HG03571 (cell line): Measurements from ENCODE around the gene RBM8A.

ENCODE experiments used
- ATAC-seq: cut with Tn5 transposase; IDR thresholded peaks from one replicate; pipeline ENCODE4 v1.9.1; 2021; ENCODE audit not compliant: unreplicated experiment

Gene RBM8A

DNA sequence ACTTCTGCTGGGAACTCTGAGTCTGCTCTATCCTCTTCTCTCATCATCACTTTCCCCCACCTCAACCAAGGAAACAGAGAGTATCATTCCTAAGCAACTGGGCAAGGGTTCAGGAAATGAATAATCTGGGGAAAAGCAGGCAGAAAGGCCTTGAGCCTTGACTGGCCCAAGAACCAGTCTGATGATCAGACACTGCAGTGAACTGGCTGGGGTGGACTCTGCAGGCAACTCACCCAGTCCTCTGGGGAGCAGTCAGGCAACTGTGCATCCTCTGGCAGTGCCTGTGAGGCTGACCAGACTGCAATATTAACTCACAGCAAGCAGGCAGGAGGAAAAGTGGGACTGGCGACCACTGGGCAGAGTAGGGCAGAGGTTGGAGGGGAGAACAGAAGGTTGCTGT lies 42.6 kb downstream of the RBM8A start:
- ATAC-seq, result no peak

DNA sequence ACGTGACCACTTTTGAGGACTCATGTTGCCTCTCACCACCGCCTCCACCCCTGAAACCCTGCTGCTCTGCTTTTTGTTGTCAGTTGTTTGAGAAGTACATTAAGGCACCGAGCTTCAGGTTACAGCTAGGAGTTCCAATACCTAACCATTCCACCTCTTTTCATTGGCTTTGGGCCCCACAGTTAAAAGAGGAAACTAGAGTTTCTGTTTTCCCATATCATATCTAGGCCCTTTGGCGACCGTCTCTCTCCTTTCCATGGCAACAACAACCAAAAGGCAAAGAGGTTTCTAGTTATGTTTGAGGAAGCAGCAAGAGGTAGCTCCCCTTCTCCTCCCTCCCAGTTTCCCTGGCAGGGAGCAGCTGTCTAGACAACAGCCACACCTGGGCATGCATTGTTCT lies 47.5 kb downstream of the RBM8A start:
- no peak for ATAC-seq

DNA sequence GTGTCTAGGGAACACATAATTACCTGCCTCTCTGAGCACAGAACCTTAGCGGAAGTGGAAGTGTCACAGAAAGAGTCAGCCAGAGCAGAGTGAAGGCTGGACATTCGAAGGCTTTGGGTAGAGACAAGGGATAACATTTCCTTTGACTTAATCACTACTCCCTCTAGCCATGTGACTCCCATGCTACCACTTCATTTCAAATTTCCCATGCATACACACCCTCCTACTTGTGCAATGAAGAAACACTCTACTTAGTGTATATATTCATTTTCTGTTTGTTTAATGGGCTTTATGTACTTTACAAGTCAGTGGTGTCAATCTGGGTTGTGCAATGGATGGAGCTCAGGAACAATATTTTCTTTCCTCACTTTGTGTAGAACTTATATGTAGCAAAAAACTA lies 48.6 kb downstream of the RBM8A start:
- ATAC-seq, result no peak

DNA sequence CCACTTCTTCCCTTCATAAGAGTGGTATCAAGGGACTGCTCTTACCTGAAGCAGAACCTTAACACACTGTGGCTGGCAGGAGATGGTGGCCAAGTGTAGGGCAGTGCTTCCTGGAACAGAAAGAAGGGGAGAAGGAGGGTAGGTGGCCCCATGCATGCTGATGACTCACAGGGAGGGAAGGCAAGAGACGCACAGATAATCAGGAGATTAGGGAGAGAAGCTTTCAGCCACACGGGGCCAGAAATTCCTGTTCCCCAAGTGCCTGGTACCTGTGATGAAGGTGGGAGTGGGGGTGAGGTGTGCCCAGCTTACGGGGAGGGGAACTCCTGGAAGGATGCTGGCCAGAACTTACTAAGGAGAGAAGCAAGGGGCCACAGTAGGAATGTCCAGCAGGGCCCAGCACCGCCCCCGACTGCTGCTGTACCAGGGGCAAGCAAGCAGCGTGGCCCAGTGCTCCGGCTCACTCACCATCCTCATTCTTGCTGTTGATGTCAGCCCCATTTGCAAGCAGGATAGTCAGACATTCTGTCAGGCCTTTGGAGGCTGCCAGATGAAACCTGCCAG lies 49.3 kb downstream of the RBM8A start:
- no peak for ATAC-seq

DNA sequence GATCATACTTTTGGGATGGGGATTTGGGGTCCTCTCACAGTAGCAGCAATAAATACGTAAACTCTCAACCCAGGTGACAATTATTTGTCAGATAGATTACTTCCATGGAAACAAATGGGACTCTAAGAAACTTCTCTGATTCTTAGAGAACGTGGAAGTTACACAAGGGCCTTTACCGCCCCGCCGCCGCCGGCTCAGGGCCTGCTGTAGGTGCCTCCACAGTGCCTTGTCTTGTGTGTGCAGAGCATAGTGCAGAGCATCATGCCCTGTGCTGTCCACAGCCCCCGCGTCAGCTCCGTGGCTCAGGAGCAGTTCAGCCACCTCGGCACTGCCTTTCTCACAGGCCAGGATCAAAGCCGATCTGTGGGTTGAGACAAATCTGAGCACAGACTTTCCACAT lies 52.6 kb downstream of the RBM8A start:
- no peak for ATAC-seq

DNA sequence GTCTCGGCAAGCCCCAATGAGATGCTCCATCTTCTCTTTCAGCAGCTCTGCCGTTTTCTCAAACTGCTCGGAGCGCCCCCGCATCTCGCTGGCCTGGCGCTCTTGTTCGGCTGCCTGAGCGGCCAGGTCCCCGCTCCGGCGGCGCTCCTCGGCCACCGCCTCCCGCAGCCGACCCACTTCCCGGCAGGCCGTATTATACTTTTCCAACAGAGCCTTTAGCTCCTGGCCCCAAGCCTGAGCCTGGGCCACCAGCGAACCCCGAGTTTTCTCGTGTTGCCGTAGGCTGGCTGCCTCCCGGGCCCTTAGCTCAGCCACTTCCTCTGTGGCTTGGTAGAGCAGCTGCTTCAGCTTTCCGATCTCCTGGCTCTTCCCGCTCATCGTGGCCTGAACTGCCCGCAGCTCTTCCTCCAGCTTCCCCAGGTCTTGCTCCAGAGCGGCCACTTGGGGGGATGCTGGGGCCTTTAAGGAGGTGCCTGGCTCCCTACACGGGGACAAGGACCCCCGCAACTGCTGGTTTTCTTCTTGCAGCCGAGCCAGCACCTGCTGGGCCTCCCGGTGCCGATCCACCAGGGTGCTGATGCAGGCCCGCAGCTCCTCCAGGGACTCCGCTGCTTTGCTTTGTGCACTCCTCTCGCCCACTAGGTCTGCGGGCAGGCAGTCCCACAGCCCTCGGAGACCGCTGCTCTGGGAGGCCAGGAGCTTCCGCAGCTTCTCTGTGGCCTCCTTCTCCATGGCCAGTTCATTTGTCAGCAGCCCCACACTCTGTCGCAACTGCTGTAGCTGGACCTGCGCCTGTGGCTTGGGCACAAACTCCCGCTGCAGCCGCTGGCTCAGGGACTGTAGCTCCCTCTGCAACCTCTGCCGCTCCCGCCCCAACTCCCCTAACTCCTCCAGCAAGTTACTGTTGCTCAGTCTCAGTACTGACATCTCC lies 55.0 kb downstream of the RBM8A start:
- ATAC-seq, result no peak
